ENCODE measurements around the gene VEGFA.
"Not testable (repeated sequence)": the region's sequence is repeated elsewhere in the genome, so short reads cannot be mapped to it uniquely, and the experiment has no call there.

VEGFA gene

GRCh38 chr6:43806043-43806757, 36.2 kb downstream of the VEGFA start:
- no peak for DNase-seq
- intact Hi-C loops (cut with DNase I), result no loop called here

GRCh38 chr6:43806758-43807227, 36.8 kb downstream of the VEGFA start:
- intact Hi-C loops (cut with DNase I), result no loop called here
- no peak for DNase-seq

GRCh38 chr6:43807228-43808061, 37.4 kb downstream of the VEGFA start:
- DNase-seq, result no peak
- intact Hi-C loops (cut with DNase I), result no loop called here

- DNase-seq, result no peak
- intact Hi-C loops (cut with DNase I), result no loop called here
Measured at GRCh38 chr6:43808412-43808811, 38.4 kb downstream of the VEGFA start.

- intact Hi-C loops (cut with DNase I), result no loop called here
- no peak for DNase-seq
Measured at GRCh38 chr6:43809417-43810305, 39.6 kb downstream of the VEGFA start.

GRCh38 chr6:43810965-43811732, 41.1 kb downstream of the VEGFA start:
- no peak for DNase-seq
- intact Hi-C loops (cut with DNase I), result no loop called here

- intact Hi-C loops (cut with DNase I), result no loop called here
- no peak for DNase-seq
Measured at GRCh38 chr6:43811733-43812099, 41.7 kb downstream of the VEGFA start.

GRCh38 chr6:43812850-43813578, 43.0 kb downstream of the VEGFA start:
- DNase-seq, result no peak
- intact Hi-C loops (cut with DNase I), result no loop called here

- intact Hi-C loops (cut with DNase I), result no loop called here
- DNase-seq, result no peak
Measured at GRCh38 chr6:43814111-43814510, 44.1 kb downstream of the VEGFA start.

GRCh38 chr6:43814865-43815264, 44.9 kb downstream of the VEGFA start:
- intact Hi-C loops (cut with DNase I), result no loop called here
- no peak for DNase-seq

GRCh38 chr6:43817192-43817591, 47.2 kb downstream of the VEGFA start:
- intact Hi-C loops (cut with DNase I), result no loop called here
- peak in 2 of 42 donors; percentile 14 to 18 for DNase-seq

GRCh38 chr6:43818973-43819372, 49.0 kb downstream of the VEGFA start:
- intact Hi-C loops (cut with DNase I); DNase-seq: not testable (repeated sequence)

- DNase-seq, result no peak
- intact Hi-C loops (cut with DNase I), result no loop called here
Measured at GRCh38 chr6:43819958-43820357, 49.9 kb downstream of the VEGFA start.

GRCh38 chr6:43820486-43820885, 50.5 kb downstream of the VEGFA start:
- no peak for DNase-seq
- intact Hi-C loops (cut with DNase I), result no loop called here

GRCh38 chr6:43821101-43821886, 51.3 kb downstream of the VEGFA start:
- intact Hi-C loops (cut with DNase I), result no loop called here
- no peak for DNase-seq

GRCh38 chr6:43823390-43823789, 53.4 kb downstream of the VEGFA start:
- intact Hi-C loops (cut with DNase I), result no loop called here
- no peak for DNase-seq

Measured in head of caudate nucleus (tissue), 42 donors.